Measurements from ENCODE around the gene LRRK1.

- TF ChIP-seq CTCF (IDR thresholded peaks at IDR 0.05) (no peak), POLR2A (IDR thresholded peaks at IDR 0.05) (no peak)
Measured at GRCh38 chr15:101119181-101119580, 200.0 kb downstream of the LRRK1 start.

All from transverse colon (tissue), 3 donors.